Fibroblast of villous mesenchyme (primary cell): ENCODE results near the gene BNIPL. TPM values are rescaled to one million over a fixed set of nuclear protein-coding genes. Genes with fewer than 3 reads are reported as not detected.

ENCODE experiments used
- DNase-seq: peaks from one replicate; pipeline ENCODE4 v3.0.0-alpha.2; 2010; ENCODE audit warnings: low read depth
- H3K4me3 ChIP-seq: 2 replicates; pipeline ENCODE4 v1.5.1; 2011; ENCODE audit warnings: low read depth, mild to moderate bottlenecking, low read length
- total RNA-seq: library from RNA; depleted of rRNA; stranded (reverse); fragments of >200 nt; gene quantifications from 2 replicates; pipeline ENCODE4 v1.2.3, GENCODE V29; 2012
- TF ChIP-seq, protein P1 (sequence below): IDR thresholded peaks from 2 replicates; pipeline ENCODE4 v1.5.1; 2012; ENCODE audit warnings: low read depth, mild to moderate bottlenecking, low read length; ENCODE audit not compliant: insufficient read depth

BNIPL gene, protein sequence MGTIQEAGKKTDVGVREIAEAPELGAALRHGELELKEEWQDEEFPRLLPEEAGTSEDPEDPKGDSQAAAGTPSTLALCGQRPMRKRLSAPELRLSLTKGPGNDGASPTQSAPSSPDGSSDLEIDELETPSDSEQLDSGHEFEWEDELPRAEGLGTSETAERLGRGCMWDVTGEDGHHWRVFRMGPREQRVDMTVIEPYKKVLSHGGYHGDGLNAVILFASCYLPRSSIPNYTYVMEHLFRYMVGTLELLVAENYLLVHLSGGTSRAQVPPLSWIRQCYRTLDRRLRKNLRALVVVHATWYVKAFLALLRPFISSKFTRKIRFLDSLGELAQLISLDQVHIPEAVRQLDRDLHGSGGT
- under 0.01 TPM in 2 replicates for total RNA-seq

GRCh38 chr1:151036356-151036755 is at the start of gene BNIPL:
Gene BNIPL (plus strand): TSS chr1:151036586. CDS start chr1:151036726, 140 bp downstream.
- H3K4me3 ChIP-seq = no peak within 1 kb of the TSS
- no peak for DNase-seq
- TF ChIP-seq, protein P1, sequence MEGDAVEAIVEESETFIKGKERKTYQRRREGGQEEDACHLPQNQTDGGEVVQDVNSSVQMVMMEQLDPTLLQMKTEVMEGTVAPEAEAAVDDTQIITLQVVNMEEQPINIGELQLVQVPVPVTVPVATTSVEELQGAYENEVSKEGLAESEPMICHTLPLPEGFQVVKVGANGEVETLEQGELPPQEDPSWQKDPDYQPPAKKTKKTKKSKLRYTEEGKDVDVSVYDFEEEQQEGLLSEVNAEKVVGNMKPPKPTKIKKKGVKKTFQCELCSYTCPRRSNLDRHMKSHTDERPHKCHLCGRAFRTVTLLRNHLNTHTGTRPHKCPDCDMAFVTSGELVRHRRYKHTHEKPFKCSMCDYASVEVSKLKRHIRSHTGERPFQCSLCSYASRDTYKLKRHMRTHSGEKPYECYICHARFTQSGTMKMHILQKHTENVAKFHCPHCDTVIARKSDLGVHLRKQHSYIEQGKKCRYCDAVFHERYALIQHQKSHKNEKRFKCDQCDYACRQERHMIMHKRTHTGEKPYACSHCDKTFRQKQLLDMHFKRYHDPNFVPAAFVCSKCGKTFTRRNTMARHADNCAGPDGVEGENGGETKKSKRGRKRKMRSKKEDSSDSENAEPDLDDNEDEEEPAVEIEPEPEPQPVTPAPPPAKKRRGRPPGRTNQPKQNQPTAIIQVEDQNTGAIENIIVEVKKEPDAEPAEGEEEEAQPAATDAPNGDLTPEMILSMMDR = no peak

GRCh38 chr1:150987924-150988323 is 48.5 kb upstream of the BNIPL start:
- H3K4me3 ChIP-seq = no peak overlapping the region
- TF ChIP-seq, protein P1 = no peak
- no peak for DNase-seq

- TF ChIP-seq, protein P1 = no peak
- no peak overlapping the region for H3K4me3 ChIP-seq
- no peak for DNase-seq
Measured at GRCh38 chr1:150992626-150993025, 43.8 kb upstream of the BNIPL start.

DNA sequence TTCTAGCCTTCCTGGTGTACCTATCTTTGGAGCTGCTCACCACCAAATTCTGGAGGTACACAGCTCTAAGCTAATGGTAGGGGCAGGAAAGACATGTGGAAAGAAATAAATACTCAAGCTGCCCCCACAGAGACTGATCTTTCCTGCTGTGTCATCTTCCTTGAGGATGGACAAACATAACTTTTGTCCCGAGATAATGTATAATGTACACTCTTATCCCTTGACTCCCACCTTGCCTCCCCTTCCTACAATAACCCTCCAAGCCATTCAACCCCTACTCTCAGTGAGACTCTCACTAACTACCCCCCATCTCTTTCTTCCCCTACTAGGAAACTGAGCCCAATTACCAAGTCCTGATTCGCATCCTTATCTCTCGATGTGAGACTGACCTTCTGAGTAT is 42.1 kb upstream of the BNIPL start:
- TF ChIP-seq, protein P1 = no peak
- no peak for DNase-seq
- H3K4me3 ChIP-seq = no peak overlapping the region

GRCh38 chr1:150995460-150995859 is 40.9 kb upstream of the BNIPL start:
- TF ChIP-seq, protein P1 = no peak
- peak overlapping the region; percentile 22 for H3K4me3 ChIP-seq
- DNase-seq = no peak

DNA sequence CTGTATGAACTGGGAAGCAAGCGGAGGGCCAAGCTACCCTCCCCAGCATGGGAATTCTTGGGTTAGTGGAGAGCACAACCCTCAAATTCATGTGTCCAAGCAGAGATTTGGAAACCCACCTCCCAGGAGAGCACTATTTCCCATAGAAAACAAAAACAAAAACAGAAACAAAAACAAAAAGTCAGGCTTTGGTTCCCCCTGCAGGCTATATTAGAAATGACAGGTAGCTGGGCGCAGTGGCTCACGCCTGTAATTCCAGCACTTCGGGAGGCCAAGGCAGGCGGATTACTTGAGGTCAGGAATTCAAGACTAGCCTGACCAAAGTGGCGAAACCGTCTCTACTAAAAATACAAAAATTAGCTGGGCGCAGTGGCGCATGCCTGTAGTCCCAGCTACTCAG is 40.5 kb upstream of the BNIPL start:
- DNase-seq = peak; percentile 77
- peak overlapping the region; percentile 22 for H3K4me3 ChIP-seq
- TF ChIP-seq, protein P1 = peak; percentile 69
